ENCODE measurements around the gene FAM13A. TPM values are rescaled to one million over a fixed set of nuclear protein-coding genes. Genes with fewer than 3 reads are reported as not detected.

The FAM13A gene
- total RNA-seq, 1 experiment from 2014 or later = 26.7 TPM

- Histone ChIP-seq H4K20me1 (ENCODE audit: insufficient read depth) (no peaks in the 10 kb centered on the region), H3K9me3 (ENCODE audit: insufficient read depth, low read depth) (no peaks in the 10 kb centered on the region), H3K4me1 (replicated peaks; ENCODE audit: insufficient read depth) (no peaks in the 10 kb centered on the region), H2AFZ (no peak overlapping the region), H3K4me3 (no peak overlapping the region), H3K4me2 (no peak overlapping the region), H3K27me3 (ENCODE audit: insufficient read depth, low read depth) (no peaks in the 10 kb centered on the region), H3F3A (ENCODE audit: insufficient read depth, low read depth) (no peaks in the 10 kb centered on the region), H3K79me2 (ENCODE audit: low read depth) (no peaks in the 10 kb centered on the region), H3K36me3 (ENCODE audit: low read depth) (no peaks in the 10 kb centered on the region), H3K9me2 (ENCODE audit: insufficient read depth) (no peaks in the 10 kb centered on the region), H3K27ac (no peak overlapping the region)
- ChIA-PET POLR2A (ENCODE audit: unreplicated experiment) (no interaction called here), CTCF (no interaction called here)
- intact Hi-C loops (cut with micrococcal nuclease; ENCODE audit: unreplicated experiment) = no loop called here
- no TSS peak for BruUV-seq (replicated peaks)
- no peak for DNase-seq
- TF ChIP-seq CTCF (conservative IDR thresholded peaks at IDR 0.05) = no peak
- no peak for TF ChIP-seq EZH2 (IDR thresholded peaks at IDR 0.05; ENCODE audit: low read depth)
Observed at GRCh38 chr4:88809576-88810219, 247.3 kb downstream of the FAM13A start.

- Histone ChIP-seq H3K4me3 (no peak overlapping the region), H3F3A (ENCODE audit: insufficient read depth, low read depth) (no peaks in the 10 kb centered on the region), H3K36me3 (ENCODE audit: low read depth) (no peaks in the 10 kb centered on the region), H3K27ac (no peak overlapping the region), H3K4me1 (replicated peaks; ENCODE audit: insufficient read depth) (no peaks in the 10 kb centered on the region), H3K4me2 (no peak overlapping the region), H3K27me3 (ENCODE audit: insufficient read depth, low read depth) (no peaks in the 10 kb centered on the region), H4K20me1 (ENCODE audit: insufficient read depth) (no peaks in the 10 kb centered on the region), H3K79me2 (ENCODE audit: low read depth) (no peaks in the 10 kb centered on the region), H3K9me2 (ENCODE audit: insufficient read depth) (no peaks in the 10 kb centered on the region), H2AFZ (no peak overlapping the region), H3K9me3 (ENCODE audit: insufficient read depth, low read depth) (no peaks in the 10 kb centered on the region)
- no TSS peak for BruUV-seq (replicated peaks)
- CTCF ChIA-PET = no interaction called here
- POLR2A ChIA-PET (ENCODE audit: unreplicated experiment) = interaction anchor here (0.7 kb wide), 2 partner anchors 95 to 286 kb away, joined by 3 to 8 read pairs; partner anchors contain the start of gene PYURF
- DNase-seq = no peak
- intact Hi-C loops (cut with micrococcal nuclease; ENCODE audit: unreplicated experiment) = no loop called here
- no peak for TF ChIP-seq CTCF (conservative IDR thresholded peaks at IDR 0.05)
- TF ChIP-seq EZH2 (IDR thresholded peaks at IDR 0.05; ENCODE audit: low read depth) = no peak
Observed at GRCh38 chr4:88809101-88809500, 247.9 kb downstream of the FAM13A start.

GRCh38 chr4:88807499-88807898 lies 249.5 kb downstream of the FAM13A start:
- no peak overlapping the region for H3K4me2 ChIP-seq
- H3K79me2 ChIP-seq (ENCODE audit: low read depth) = no peaks in the 10 kb centered on the region
- H3K27me3 ChIP-seq (ENCODE audit: insufficient read depth, low read depth) = no peaks in the 10 kb centered on the region
- no TSS peak for BruUV-seq (replicated peaks)
- H4K20me1 ChIP-seq (ENCODE audit: insufficient read depth) = no peaks in the 10 kb centered on the region
- H3K9me2 ChIP-seq (ENCODE audit: insufficient read depth) = no peaks in the 10 kb centered on the region
- no peak overlapping the region for H2AFZ ChIP-seq
- no peaks in the 10 kb centered on the region; the same call in 1 of the 2 replicates for H3F3A ChIP-seq (ENCODE audit: insufficient read depth, low read depth)
- no peak overlapping the region for H3K27ac ChIP-seq
- H3K4me3 ChIP-seq = no peak overlapping the region
- H3K9me3 ChIP-seq (ENCODE audit: insufficient read depth, low read depth) = no peaks in the 10 kb centered on the region
- no peaks in the 10 kb centered on the region for H3K4me1 ChIP-seq (replicated peaks; ENCODE audit: insufficient read depth)
- DNase-seq = peak in 1 of 2 experiments; percentile 71
- intact Hi-C loops (cut with micrococcal nuclease; ENCODE audit: unreplicated experiment) = no loop called here
- H3K36me3 ChIP-seq (ENCODE audit: low read depth) = no peaks in the 10 kb centered on the region
- CTCF ChIA-PET = no interaction called here
- POLR2A ChIA-PET (ENCODE audit: unreplicated experiment) = interaction anchor here (0.6 kb wide), 1 partner anchor 296 kb away, joined by 3 read pairs; no protein-coding TSS in a partner anchor
- TF ChIP-seq CTCF (conservative IDR thresholded peaks at IDR 0.05) = no peak
- no peak for TF ChIP-seq EZH2 (IDR thresholded peaks at IDR 0.05; ENCODE audit: low read depth)

All from PC-9 (cell line).